ENCODE measurements around the gene TMEM176B.
"Not testable (repeated sequence)": the region's sequence is repeated elsewhere in the genome, so short reads cannot be mapped to it uniquely, and the experiment has no call there.

TMEM176B gene

GRCh38 chr7:150828384-150828783 lies 28.2 kb upstream of the TMEM176B start:
- no peak overlapping the region for H3K27ac Mint-ChIP-seq
- DNase-seq, result no peak
- no peak overlapping the region for H3K4me3 Mint-ChIP-seq
- ATAC-seq, result no peak
- H3K9me3 Mint-ChIP-seq, result no peaks in the 10 kb centered on the region
- peaks cover 41% of the 10 kb centered on the region for H3K27me3 Mint-ChIP-seq
- H3K4me1 Mint-ChIP-seq, result no peaks in the 10 kb centered on the region

DNA sequence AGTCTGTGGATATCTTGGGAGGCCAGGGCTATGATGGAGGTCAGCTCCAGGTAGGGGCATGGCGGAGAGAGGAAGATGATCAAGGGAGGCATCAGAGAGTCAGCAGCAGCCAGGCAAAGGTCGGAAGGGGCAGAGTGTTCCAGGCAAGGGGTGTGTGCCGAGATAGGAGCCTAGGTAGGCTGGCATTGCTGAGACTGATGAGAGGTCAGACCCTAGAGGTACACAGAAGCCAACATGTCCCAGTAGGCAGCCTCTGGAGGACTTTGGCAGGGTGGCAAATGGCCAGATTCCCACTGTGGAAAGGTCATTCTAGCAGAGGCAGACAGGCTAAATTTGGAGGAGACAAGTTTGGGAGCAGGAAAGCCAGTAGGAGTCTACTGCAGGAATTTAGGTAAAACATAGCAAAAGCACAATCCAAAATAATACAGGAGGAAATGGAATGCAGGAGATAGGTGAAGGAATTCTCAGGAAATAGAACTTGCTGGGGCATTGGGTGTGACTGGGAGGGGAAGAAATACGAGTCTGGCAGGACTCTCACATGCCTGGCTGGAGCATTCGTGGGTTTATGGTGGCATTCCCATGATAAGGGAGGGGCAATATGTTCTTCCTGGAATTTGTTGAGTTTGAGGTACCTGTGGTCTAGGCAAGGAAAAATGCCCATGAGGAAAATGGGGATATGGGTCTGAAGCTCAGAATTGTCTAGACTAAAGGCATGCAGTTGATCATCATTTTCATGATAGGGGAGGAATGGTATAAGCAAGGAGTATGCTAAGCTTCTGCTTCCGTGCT lies 26.1 kb upstream of the TMEM176B start:
- H3K4me3 Mint-ChIP-seq, result no peak overlapping the region
- DNase-seq (no peak), ATAC-seq (no peak)
- H3K9me3 Mint-ChIP-seq, result peaks cover 5 to 7% of the 10 kb centered on the region in 2 donors
- peak overlapping the region in 1 of 2 donors; percentile 24 for H3K27ac Mint-ChIP-seq
- H3K4me1 Mint-ChIP-seq, result no peaks in the 10 kb centered on the region
- peaks cover 36% of the 10 kb centered on the region for H3K27me3 Mint-ChIP-seq

- DNase-seq (no peak), ATAC-seq (no peak)
- peaks cover 31% of the 10 kb centered on the region for H3K27me3 Mint-ChIP-seq
- H3K4me1 Mint-ChIP-seq, result no peaks in the 10 kb centered on the region
- no peak overlapping the region for H3K4me3 Mint-ChIP-seq
- no peak overlapping the region for H3K27ac Mint-ChIP-seq
- H3K9me3 Mint-ChIP-seq, result peaks cover 7 to 8% of the 10 kb centered on the region in 2 donors
Measured at GRCh38 chr7:150824379-150825177, 24.4 kb upstream of the TMEM176B start.

- ATAC-seq (no peak), DNase-seq (no peak)
- peaks cover 33% of the 10 kb centered on the region for H3K27me3 Mint-ChIP-seq
- H3K4me3 Mint-ChIP-seq, result no peak overlapping the region
- H3K9me3 Mint-ChIP-seq, result peaks cover 7 to 8% of the 10 kb centered on the region in 2 donors
- no peaks in the 10 kb centered on the region for H3K4me1 Mint-ChIP-seq
- no peak overlapping the region for H3K27ac Mint-ChIP-seq
Measured at GRCh38 chr7:150823484-150824126, 23.4 kb upstream of the TMEM176B start.

DNA sequence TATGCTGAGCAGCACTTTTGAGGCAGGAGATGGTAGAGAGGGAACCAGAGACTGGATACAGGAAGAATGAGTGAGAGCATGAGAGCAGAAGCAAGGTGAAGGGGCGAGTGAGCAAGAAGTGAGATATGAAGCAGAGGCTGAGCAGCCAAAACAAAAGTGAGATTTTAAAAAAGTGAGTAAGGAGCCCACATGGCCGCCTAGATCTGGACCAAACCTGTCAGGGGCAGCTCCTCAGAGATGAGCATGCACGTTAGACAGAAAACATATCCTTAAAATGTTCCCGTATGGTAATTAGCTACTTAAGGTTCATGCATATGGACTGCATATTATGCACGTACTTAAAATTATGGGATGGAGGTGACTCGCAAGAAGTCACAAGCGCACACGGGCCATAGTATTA lies 22.9 kb upstream of the TMEM176B start:
- no peak for DNase-seq
- H3K27me3 Mint-ChIP-seq, result peaks cover 33% of the 10 kb centered on the region
- no peaks in the 10 kb centered on the region for H3K4me1 Mint-ChIP-seq
- no peak for ATAC-seq
- H3K27ac Mint-ChIP-seq, result no peak overlapping the region
- peaks cover 7 to 8% of the 10 kb centered on the region in 2 donors for H3K9me3 Mint-ChIP-seq
- H3K4me3 Mint-ChIP-seq, result no peak overlapping the region

- Mint-ChIP-seq H3K27ac (no peak overlapping the region), H3K4me3 (no peak overlapping the region), H3K4me1 (no peaks in the 10 kb centered on the region), H3K27me3 (peaks cover 44% of the 10 kb centered on the region), H3K9me3 (peaks cover 7 to 19% of the 10 kb centered on the region in 2 donors)
- DNase-seq (no peak), ATAC-seq (no peak)
Measured at GRCh38 chr7:150820578-150821198, 20.5 kb upstream of the TMEM176B start.

- Mint-ChIP-seq H3K4me1 (no peaks in the 10 kb centered on the region), H3K9me3 (peaks cover 7 to 21% of the 10 kb centered on the region in 2 donors), H3K27ac (no peak overlapping the region), H3K4me3 (no peak overlapping the region), H3K27me3 (peaks cover 45% of the 10 kb centered on the region)
- DNase-seq (no peak), ATAC-seq (no peak)
Measured at GRCh38 chr7:150820148-150820547, 20.0 kb upstream of the TMEM176B start.

DNA sequence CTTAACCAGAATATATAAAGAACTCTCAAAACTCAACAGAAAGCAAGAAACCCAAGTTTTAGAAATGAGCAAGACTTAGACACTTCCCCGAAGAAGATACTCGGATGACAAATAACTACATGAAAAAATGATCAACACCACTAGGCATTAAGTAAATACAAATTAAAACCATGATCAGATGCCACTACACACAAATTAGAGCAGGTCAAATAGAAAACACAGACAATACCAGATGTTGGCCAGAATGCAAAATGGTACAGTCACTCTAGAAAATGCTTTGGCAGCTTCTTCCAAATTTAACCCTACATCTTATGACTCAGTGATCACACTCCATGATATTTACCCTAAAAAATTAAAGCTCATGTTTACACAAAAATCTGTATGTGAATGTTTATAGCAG lies 18.8 kb upstream of the TMEM176B start:
- ATAC-seq (no peak), DNase-seq (no peak)
- peaks cover 12 to 29% of the 10 kb centered on the region in 2 donors for H3K9me3 Mint-ChIP-seq
- peaks cover 45% of the 10 kb centered on the region for H3K27me3 Mint-ChIP-seq
- H3K27ac Mint-ChIP-seq, result no peak overlapping the region
- no peak overlapping the region for H3K4me3 Mint-ChIP-seq
- no peaks in the 10 kb centered on the region for H3K4me1 Mint-ChIP-seq

DNA sequence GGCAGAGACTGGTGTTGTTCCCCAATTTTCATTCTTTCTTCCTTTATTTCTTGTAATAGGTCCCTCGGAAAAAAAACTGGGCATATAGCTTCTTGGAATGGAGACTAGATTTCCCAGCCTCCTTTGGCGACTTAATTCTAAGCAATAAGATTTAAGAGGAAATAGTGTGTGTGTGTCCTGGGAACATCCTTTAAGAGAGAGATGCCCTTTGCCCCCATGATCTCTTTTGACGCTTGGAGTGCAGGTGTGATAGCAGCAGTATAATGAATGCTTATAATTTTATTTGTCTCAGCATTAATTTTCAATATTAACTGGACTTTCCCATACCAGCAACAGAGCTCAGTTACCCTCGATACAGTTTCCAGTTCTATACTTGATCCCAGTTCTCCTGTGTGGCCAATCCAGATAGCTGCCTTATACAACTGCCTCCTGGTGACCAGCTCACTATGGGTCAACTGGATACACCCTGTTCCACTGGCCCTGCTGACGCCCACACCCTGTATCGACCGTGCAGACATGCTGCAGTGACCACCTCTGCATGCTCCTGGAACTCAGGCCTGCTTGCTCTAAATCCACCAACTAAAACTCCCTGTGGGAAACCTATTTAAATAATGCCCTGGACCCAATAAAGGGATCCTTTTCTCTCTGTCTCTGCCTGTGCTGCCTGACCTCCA lies 14.3 kb upstream of the TMEM176B start:
- ATAC-seq (no peak), DNase-seq (no peak)
- Mint-ChIP-seq H3K27me3 (peaks cover 62% of the 10 kb centered on the region), H3K27ac (peak overlapping the region in 1 of 2 donors; percentile 21), H3K4me3 (no peak overlapping the region), H3K4me1 (no peaks in the 10 kb centered on the region), H3K9me3 (peaks cover 5 to 21% of the 10 kb centered on the region in 2 donors)

DNA sequence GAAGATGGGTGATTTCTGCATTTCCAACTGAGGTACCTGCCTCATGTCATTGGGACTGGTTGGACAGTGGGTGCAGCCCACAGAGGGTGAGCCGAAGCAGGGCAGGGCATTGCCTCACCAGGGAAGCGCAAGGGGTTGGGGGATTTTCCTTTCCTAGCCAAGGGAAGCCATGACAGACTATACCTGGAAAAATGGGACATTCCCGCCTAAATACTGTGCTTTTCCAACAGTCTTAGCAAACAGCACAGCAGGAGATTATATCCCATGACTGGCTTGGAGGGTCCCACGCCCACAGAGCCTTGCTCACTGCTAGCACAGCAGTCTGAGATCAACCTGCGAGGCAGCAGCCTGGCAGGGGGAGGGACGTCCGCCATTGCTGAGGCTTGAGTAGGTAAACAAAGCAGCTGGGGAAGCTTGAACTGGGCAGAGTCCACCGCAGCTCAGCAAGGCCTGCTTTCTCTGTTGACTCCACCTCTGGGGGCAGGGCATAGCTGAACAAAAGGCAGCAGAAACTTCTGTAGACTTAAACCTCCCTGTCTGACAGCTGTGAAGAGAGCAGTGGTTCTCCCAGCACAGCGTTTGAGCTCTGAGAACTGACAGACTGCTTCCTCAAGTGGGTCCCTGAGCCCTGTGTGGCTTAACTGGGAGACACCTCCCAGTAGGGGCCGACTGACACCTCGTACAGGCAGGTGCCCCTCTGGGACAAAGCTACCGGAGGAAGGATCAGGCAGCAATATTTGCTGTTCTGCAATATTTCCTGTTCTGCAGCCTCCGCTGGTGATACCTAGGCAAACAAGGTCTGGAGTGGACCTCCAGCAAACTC lies 7.7 kb upstream of the TMEM176B start:
- not testable (repeated sequence) for ATAC-seq, DNase-seq, H3K27ac Mint-ChIP-seq, H3K4me3 Mint-ChIP-seq, H3K9me3 Mint-ChIP-seq, H3K4me1 Mint-ChIP-seq
- H3K27me3 Mint-ChIP-seq, result peaks cover 59% of the 10 kb centered on the region

GRCh38 chr7:150806863-150807262 lies 6.7 kb upstream of the TMEM176B start:
- no peak for ATAC-seq
- no peaks in the 10 kb centered on the region for H3K4me1 Mint-ChIP-seq
- DNase-seq, result no peak
- H3K27ac Mint-ChIP-seq, result no peak overlapping the region
- peaks cover 0 to 8% of the 10 kb centered on the region in 2 donors for H3K9me3 Mint-ChIP-seq
- peaks cover 65% of the 10 kb centered on the region for H3K27me3 Mint-ChIP-seq
- no peak overlapping the region for H3K4me3 Mint-ChIP-seq

DNA sequence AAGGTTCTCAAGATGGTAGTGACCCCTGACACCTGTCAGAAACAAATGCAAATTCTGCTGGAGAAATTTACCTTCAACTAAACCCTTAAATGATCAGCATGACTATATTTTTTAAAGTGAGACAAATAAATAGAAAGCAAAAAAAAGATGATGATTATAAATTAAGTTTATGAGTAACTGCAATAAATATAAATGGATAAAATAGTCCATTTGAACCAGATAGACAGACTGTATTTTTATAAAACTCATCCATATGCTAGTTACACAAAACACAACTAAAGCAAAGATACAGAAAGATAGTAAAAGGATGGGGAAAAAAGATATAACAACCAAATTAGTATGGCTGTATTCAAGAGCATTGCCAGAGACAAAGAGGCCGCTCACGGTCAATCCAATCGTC lies 6.3 kb upstream of the TMEM176B start:
- ATAC-seq, result no peak
- Mint-ChIP-seq H3K27me3 (peaks cover 65% of the 10 kb centered on the region), H3K4me3 (no peak overlapping the region), H3K9me3 (peaks cover 0 to 8% of the 10 kb centered on the region in 2 donors), H3K27ac (no peak overlapping the region), H3K4me1 (peaks cover 3% of the 10 kb centered on the region)
- no peak for DNase-seq

DNA sequence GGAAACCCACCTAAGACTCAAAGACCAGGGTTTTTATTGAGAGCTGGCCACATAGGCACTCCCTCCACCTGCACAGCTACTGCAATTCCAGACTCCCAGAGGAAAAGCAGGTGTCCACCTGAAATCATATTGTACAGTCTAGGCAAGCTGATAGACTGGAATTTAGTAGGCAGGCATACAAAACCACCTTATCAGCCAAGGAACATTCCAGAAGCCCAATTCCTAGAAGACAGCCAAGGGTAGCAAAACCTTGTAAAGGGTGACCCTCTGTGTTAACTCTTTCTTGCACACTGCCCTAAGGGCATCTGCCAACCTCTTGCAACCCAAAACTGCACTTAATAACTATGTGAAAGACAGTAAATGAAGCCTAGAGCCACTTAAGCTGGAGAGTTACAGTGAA lies 5.7 kb upstream of the TMEM176B start:
- DNase-seq (no peak), ATAC-seq (no peak)
- H3K9me3 Mint-ChIP-seq, result peaks cover 0 to 8% of the 10 kb centered on the region in 2 donors
- peaks cover 65% of the 10 kb centered on the region for H3K27me3 Mint-ChIP-seq
- H3K4me3 Mint-ChIP-seq, result no peak overlapping the region
- peaks cover 9% of the 10 kb centered on the region for H3K4me1 Mint-ChIP-seq
- no peak overlapping the region for H3K27ac Mint-ChIP-seq

GRCh38 chr7:150804802-150805201 lies 4.6 kb upstream of the TMEM176B start:
- Mint-ChIP-seq H3K27ac (no peak overlapping the region), H3K27me3 (peaks cover 65% of the 10 kb centered on the region), H3K4me3 (no peak overlapping the region), H3K4me1 (peaks cover 11% of the 10 kb centered on the region), H3K9me3 (peaks cover 0 to 8% of the 10 kb centered on the region in 2 donors)
- DNase-seq, result no peak
- no peak for ATAC-seq
